Epithelial cell of proximal tubule (primary cell): ENCODE measurements around the gene TRIM7. TPM values are rescaled to one million over a fixed set of nuclear protein-coding genes. Genes with fewer than 3 reads are reported as not detected.

Experiments
- DNase-seq: peaks from one replicate; pipeline ENCODE4 v3.0.0-alpha.2; 2011; ENCODE audit warnings: low read depth
- H3K4me3 ChIP-seq: 2 replicates; pipeline ENCODE4 v1.5.1; 2011; ENCODE audit warnings: low read depth, mild to moderate bottlenecking, low read length
- CTCF ChIP-seq: conservative IDR thresholded peaks from 2 replicates; pipeline ENCODE4 v1.5.1; 2012; ENCODE audit warnings: low read depth, mild to moderate bottlenecking, low read length
- total RNA-seq: library from RNA; depleted of rRNA; stranded (reverse); fragments of >200 nt; gene quantifications from 2 replicates; pipeline ENCODE4 v1.2.3, GENCODE V29; 2015

Gene TRIM7
- 2.7 and 14.6 TPM in 2 replicates for total RNA-seq

GRCh38 chr5:181204826-181205760 is at the start of gene TRIM7:
TSS of gene TRIM7 (minus strand) at chr5:181205196. CDS start at chr5:181205110, 86 bp downstream.
- peak within 1 kb of the TSS; percentile 68 for H3K4me3 ChIP-seq
- DNase-seq, result no peak
- no peak for TF ChIP-seq CTCF

GRCh38 chr5:181248277-181248676 is 43.3 kb upstream of the TRIM7 start:
- no peak for DNase-seq
- TF ChIP-seq CTCF, result no peak

GRCh38 chr5:181246276-181247049 is 41.5 kb upstream of the TRIM7 start:
- TF ChIP-seq CTCF, result no peak
- no peak for DNase-seq
- H3K4me3 ChIP-seq, result peak overlapping the region; percentile 88

More at GRCh38 chr5:181248277-181248676, 43.3 kb upstream of the TRIM7 start:
- peak overlapping the region; percentile 88 for H3K4me3 ChIP-seq

GRCh38 chr5:181245427-181246275 is 40.7 kb upstream of the TRIM7 start:
- TF ChIP-seq CTCF, result no peak
- DNase-seq, result no peak
- peak overlapping the region; percentile 88 for H3K4me3 ChIP-seq

GRCh38 chr5:181243564-181244343 is 38.8 kb upstream of the TRIM7 start, which contains the start of gene RACK1:
TSS of gene RACK1 (minus strand) at chr5:181243906. CDS start at chr5:181243800, 106 bp downstream.
- DNase-seq, result peak; percentile 78
- TF ChIP-seq CTCF, result no peak
- peak within 1 kb of the TSS; percentile 85 for H3K4me3 ChIP-seq
